Testis (tissue), 2 donors: Measurements from ENCODE around the gene AHDC1.

ENCODE experiments used
- POLR2A ChIP-seq: fragments of 450-650 bp; IDR thresholded peaks from one replicate; pipeline ENCODE4 v1.6.1; 2017; ENCODE audit warnings: antibody characterized with exemption, mild to moderate bottlenecking, moderate library complexity
- TF ChIP-seq, protein P1 (sequence below), 3 experiments: fragments of 450-650 bp in 2 of 3; fragments of 200-600 bp in 1 of 3; sonication (generic) in 1 of 3; IDR thresholded peaks; one replicate each; pipeline ENCODE4 v1.5.1; 2016 to 2019; ENCODE audit warnings: antibody characterized with exemption in 3 of 3, mild to moderate bottlenecking in 2 of 3, moderate library complexity in 1 of 3

DNA sequence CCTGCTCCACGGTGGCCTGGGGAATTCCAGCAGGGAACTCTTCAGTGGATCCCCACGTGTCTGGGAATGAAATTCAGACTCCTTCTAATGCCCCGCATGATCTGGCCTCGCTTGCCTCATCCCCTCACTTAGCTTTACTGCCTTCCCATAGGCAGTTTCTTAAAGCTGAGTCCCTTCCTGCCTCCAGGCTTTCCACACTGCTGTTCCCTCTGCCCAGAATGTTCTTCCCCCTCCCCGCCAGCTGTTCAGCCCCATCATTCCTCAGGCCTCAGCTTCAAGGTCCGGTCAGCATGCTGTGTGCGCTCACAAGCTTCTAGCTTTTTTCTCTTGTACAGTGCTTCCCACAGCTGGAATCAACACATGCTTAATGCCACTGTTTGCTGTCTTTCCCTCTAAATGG, 59.1 kb downstream of the AHDC1 start:
- no peak for TF ChIP-seq POLR2A
- TF ChIP-seq, protein P1, sequence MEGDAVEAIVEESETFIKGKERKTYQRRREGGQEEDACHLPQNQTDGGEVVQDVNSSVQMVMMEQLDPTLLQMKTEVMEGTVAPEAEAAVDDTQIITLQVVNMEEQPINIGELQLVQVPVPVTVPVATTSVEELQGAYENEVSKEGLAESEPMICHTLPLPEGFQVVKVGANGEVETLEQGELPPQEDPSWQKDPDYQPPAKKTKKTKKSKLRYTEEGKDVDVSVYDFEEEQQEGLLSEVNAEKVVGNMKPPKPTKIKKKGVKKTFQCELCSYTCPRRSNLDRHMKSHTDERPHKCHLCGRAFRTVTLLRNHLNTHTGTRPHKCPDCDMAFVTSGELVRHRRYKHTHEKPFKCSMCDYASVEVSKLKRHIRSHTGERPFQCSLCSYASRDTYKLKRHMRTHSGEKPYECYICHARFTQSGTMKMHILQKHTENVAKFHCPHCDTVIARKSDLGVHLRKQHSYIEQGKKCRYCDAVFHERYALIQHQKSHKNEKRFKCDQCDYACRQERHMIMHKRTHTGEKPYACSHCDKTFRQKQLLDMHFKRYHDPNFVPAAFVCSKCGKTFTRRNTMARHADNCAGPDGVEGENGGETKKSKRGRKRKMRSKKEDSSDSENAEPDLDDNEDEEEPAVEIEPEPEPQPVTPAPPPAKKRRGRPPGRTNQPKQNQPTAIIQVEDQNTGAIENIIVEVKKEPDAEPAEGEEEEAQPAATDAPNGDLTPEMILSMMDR (IDR thresholded peaks at IDR 0.05): no peak
